GM10248 (cell line): Measurements from ENCODE around the gene NANOS2.

ENCODE experiments used
- CTCF ChIA-PET: fragments of 300-600 bp; sonication (Branson Sonifier 250); formaldehyde crosslinking; extraction: SDS; loops from one replicate; lab custom pipeline; 2021; ENCODE audit warnings: antibody characterized with exemption; lab: Yijun Ruan, JAX
- POLR2A ChIA-PET: fragments of 350-650 bp; sonication (Branson Sonifier 250); formaldehyde crosslinking; extraction: SDS; loops from one replicate; lab custom pipeline; 2020; ENCODE audit warnings: antibody characterized with exemption; lab: Yijun Ruan, JAX
- DNase-seq: peaks from one replicate; pipeline ENCODE4 v3.0.0; 2012; ENCODE audit errors: extremely low spot score
- CTCF ChIP-seq: IDR thresholded peaks from 2 replicates; pipeline ENCODE4 v1.5.1; 2012; ENCODE audit warnings: mild to moderate bottlenecking, low read depth; ENCODE audit errors: extremely low read depth, missing control alignments, control extremely low read depth

The NANOS2 gene

GRCh38 chr19:45863840-45864628 is 50.5 kb downstream of the NANOS2 start, which contains the start of gene FOXA3:
Gene FOXA3, plus strand, starts transcription at chr19:45864326. Its CDS starts 131 bp downstream, at chr19:45864457.
- TF ChIP-seq CTCF, result peak; percentile 67
- ChIA-PET POLR2A (interaction anchor here (0.6 to 2.0 kb wide), 7 partner anchors 11 to 1033 kb away, joined by 3 to 19 read pairs (median 6); partner anchors contain the start of genes CCDC61 and IRF2BP1), CTCF (interaction anchor here (0.5 to 4.6 kb wide), 23 partner anchors 8 to 155 kb away, joined by 3 to 152 read pairs (median 6); partner anchors contain the start of genes CCDC61, IRF2BP1, MYPOP and SIX5)
- peak; percentile 91 for DNase-seq

GRCh38 chr19:45863335-45863839 is 51.2 kb downstream of the NANOS2 start:
- POLR2A ChIA-PET, result interaction anchor here (0.6 to 2.0 kb wide), 5 partner anchors 11 to 1033 kb away, joined by 3 to 19 read pairs (median 6); partner anchors contain the start of genes CCDC61 and IRF2BP1
- TF ChIP-seq CTCF, result no peak
- DNase-seq, result no peak
- CTCF ChIA-PET, result interaction anchor here (0.7 to 4.6 kb wide), 18 partner anchors 10 to 156 kb away, joined by 3 to 152 read pairs (median 6); partner anchors contain the start of genes CCDC61, IRF2BP1, MYPOP and SIX5
